ENCODE measurements around the gene SPEG. TPM values are rescaled to one million over a fixed set of nuclear protein-coding genes. Genes with fewer than 3 reads are reported as not detected.
A peak's percentile ranks its signal among the peaks of the same experiment; 100 is the strongest.

Gene SPEG
- total and polyA plus RNA-seq, 2 experiments from 2014 or later = 12.6 to 32.4 TPM

DNA sequence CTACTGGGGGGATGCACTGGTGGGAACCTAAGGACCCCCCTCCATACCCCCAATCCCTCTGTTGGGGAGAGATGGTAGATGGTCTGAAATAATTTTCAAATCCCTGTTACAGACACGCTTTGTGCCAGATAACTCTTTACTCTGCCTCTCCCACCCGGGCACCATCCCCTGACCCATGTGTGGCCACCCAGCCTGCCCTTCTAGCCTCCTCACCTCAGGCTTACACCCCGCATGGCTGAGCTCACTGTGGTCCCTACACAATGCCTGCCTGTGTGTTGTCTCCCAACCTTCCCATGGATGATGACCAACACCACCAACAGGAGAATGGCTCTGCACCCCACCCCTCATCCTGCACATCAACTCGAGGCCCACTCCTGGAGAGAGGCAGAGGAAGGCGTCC is 15.0 kb downstream of the SPEG start:
- ATAC-seq (no peak), DNase-seq (ENCODE audit: low spot score) (no peak)
- no peaks in the 10 kb centered on the region for H3K9me2 ChIP-seq (ENCODE audit: insufficient read depth)
- H3K27ac ChIP-seq (ENCODE audit: low read depth) = no peak overlapping the region
- H3K9me3 Mint-ChIP-seq = no peaks in the 10 kb centered on the region
- 0 out of 2 replicates have a peak, but pooled peaks cover 4% of the 10 kb centered on the region for H3F3A ChIP-seq (replicated peaks; ENCODE audit: low read depth)
- no peaks in the 10 kb centered on the region for H3K79me2 ChIP-seq (replicated peaks; ENCODE audit: insufficient read depth)
- peaks cover 5% of the 10 kb centered on the region; the same call in 2 of the 3 replicates for H3K36me3 Mint-ChIP-seq (ENCODE audit: low read depth)
- H3K27ac Mint-ChIP-seq = no peak overlapping the region
- peak overlapping the region; percentile 85; the same call in 1 of the 2 replicates for H3K4me2 ChIP-seq
- H3K4me1 ChIP-seq (ENCODE audit: insufficient read depth) = peaks cover 31% of the 10 kb centered on the region
- H3K4me3 Mint-ChIP-seq = peak overlapping the region; percentile 45; the same call in 1 of the 3 replicates
- H3K4me3 ChIP-seq = peak overlapping the region; percentile 56
- peaks cover 33% of the 10 kb centered on the region for H3K27me3 Mint-ChIP-seq (ENCODE audit: insufficient read depth, low read depth, poor library complexity)
- no peaks in the 10 kb centered on the region for H3K36me3 ChIP-seq (ENCODE audit: insufficient read depth)
- no peak overlapping the region for H2AFZ ChIP-seq
- H3K4me1 Mint-ChIP-seq = peaks cover 37% of the 10 kb centered on the region
- H4K20me1 ChIP-seq (replicated peaks; ENCODE audit: insufficient read depth) = no peaks in the 10 kb centered on the region; the same call in 1 of the 2 replicates
- H3K27me3 ChIP-seq (ENCODE audit: insufficient read depth) = peaks cover 26% of the 10 kb centered on the region
- TF ChIP-seq EZH2 (IDR thresholded peaks at IDR 0.05; ENCODE audit: low read depth, unreplicated experiment) = no peak
- no peak for TF ChIP-seq ZNF331 (CRISPR knock-in tag; IDR thresholded peaks at IDR 0.05; ENCODE audit: low read depth)
- TF ChIP-seq CREB1 (CRISPR knock-in tag; IDR thresholded peaks at IDR 0.05; ENCODE audit: low read depth) = no peak
- no peak for TF ChIP-seq EZH2phosphoT487 (IDR thresholded peaks at IDR 0.05; ENCODE audit: unreplicated experiment)
- TF ChIP-seq CTCF (conservative IDR thresholded peaks at IDR 0.05; ENCODE audit: low read depth in 2 of 2) = no peak
- no peak for TF ChIP-seq POLR2AphosphoS5 (IDR thresholded peaks at IDR 0.05; ENCODE audit: low read depth)
- TF ChIP-seq, protein P1, sequence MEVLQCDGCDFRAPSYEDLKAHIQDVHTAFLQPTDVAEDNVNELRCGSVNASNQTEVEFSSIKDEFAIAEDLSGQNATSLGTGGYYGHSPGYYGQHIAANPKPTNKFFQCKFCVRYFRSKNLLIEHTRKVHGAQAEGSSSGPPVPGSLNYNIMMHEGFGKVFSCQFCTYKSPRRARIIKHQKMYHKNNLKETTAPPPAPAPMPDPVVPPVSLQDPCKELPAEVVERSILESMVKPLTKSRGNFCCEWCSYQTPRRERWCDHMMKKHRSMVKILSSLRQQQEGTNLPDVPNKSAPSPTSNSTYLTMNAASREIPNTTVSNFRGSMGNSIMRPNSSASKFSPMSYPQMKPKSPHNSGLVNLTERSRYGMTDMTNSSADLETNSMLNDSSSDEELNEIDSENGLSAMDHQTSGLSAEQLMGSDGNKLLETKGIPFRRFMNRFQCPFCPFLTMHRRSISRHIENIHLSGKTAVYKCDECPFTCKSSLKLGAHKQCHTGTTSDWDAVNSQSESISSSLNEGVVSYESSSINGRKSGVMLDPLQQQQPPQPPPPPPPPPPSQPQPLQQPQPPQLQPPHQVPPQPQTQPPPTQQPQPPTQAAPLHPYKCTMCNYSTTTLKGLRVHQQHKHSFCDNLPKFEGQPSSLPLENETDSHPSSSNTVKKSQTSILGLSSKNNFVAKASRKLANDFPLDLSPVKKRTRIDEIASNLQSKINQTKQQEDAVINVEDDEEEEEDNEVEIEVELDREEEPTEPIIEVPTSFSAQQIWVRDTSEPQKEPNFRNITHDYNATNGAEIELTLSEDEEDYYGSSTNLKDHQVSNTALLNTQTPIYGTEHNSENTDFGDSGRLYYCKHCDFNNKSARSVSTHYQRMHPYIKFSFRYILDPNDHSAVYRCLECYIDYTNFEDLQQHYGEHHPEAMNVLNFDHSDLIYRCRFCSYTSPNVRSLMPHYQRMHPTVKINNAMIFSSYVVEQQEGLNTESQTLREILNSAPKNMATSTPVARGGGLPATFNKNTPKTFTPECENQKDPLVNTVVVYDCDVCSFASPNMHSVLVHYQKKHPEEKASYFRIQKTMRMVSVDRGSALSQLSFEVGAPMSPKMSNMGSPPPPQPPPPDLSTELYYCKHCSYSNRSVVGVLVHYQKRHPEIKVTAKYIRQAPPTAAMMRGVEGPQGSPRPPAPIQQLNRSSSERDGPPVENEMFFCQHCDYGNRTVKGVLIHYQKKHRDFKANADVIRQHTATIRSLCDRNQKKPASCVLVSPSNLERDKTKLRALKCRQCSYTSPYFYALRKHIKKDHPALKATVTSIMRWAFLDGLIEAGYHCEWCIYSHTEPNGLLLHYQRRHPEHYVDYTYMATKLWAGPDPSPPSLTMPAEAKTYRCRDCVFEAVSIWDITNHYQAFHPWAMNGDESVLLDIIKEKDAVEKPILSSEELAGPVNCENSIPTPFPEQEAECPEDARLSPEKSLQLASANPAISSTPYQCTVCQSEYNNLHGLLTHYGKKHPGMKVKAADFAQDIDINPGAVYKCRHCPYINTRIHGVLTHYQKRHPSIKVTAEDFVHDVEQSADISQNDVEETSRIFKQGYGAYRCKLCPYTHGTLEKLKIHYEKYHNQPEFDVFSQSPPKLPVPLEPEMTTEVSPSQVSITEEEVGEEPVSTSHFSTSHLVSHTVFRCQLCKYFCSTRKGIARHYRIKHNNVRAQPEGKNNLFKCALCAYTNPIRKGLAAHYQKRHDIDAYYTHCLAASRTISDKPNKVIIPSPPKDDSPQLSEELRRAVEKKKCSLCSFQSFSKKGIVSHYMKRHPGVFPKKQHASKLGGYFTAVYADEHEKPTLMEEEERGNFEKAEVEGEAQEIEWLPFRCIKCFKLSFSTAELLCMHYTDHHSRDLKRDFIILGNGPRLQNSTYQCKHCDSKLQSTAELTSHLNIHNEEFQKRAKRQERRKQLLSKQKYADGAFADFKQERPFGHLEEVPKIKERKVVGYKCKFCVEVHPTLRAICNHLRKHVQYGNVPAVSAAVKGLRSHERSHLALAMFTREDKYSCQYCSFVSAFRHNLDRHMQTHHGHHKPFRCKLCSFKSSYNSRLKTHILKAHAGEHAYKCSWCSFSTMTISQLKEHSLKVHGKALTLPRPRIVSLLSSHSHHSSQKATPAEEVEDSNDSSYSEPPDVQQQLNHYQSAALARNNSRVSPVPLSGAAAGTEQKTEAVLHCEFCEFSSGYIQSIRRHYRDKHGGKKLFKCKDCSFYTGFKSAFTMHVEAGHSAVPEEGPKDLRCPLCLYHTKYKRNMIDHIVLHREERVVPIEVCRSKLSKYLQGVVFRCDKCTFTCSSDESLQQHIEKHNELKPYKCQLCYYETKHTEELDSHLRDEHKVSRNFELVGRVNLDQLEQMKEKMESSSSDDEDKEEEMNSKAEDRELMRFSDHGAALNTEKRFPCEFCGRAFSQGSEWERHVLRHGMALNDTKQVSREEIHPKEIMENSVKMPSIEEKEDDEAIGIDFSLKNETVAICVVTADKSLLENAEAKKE (CRISPR knock-in tag; IDR thresholded peaks at IDR 0.05) = no peak

All from GM23338 (cell line).